Astrocyte (in vitro differentiated cells and primary cell): ENCODE results near the gene ZNF512B.

Experiments used
- CTCF ChIP-seq: IDR thresholded peaks from 2 replicates; pipeline ENCODE4 v1.5.1; 2011; ENCODE audit warnings: low read depth, mild to moderate bottlenecking, inconsistent platforms, low read length, moderate library complexity; ENCODE audit not compliant: insufficient read depth
- EZH2 ChIP-seq: IDR thresholded peaks from 2 replicates; pipeline ENCODE4 v1.6.1; 2012; ENCODE audit warnings: mild to moderate bottlenecking, low read length, inconsistent platforms; ENCODE audit not compliant: insufficient read depth

GRCh38 chr20:63957690-63958441 is 11.9 kb downstream of the ZNF512B start:
- no peak for TF ChIP-seq CTCF
- no peak for TF ChIP-seq EZH2
